ENCODE data around the gene NSL1. TPM values are rescaled to one million over a fixed set of nuclear protein-coding genes. Genes with fewer than 3 reads are reported as not detected.
"Not testable (repeated sequence)": the region's sequence is repeated elsewhere in the genome, so short reads cannot be mapped to it uniquely, and the experiment has no call there.

The NSL1 gene
- polyA plus RNA-seq, 2 donors, result 4.7 to 11.1 TPM

DNA sequence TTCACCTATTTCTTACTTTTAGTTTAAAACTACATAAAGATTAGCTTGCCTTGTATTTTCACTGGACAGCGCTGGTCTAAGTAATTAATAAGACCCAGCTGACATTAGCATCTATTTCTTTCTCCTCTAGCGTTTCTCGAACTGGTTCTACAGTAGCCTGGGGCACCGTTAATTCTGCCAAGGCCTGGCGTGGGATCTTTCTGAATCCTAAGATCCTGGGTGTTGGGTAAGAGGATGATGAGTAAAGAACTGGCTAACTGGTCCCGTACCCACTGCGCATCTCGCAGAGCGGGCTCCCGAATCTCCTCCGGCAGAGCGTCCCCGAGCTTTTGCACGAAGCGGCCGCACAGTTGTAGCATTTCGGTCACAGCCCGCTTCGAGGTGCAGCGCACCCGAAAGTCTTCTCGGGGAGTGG lies 309 bp downstream of the NSL1 start:
- peak overlapping the region; percentile 75 to 83 for H3K27ac ChIP-seq (ENCODE audit: low read depth in 2 of 2, low read length in 1 of 2)
- no peaks in the 10 kb centered on the region for H3K27me3 ChIP-seq (ENCODE audit: control insufficient read depth in 1 of 2, insufficient read depth in 2 of 2, low read length in 2 of 2)
- no peaks in the 10 kb centered on the region for H3K9me3 ChIP-seq (ENCODE audit: control insufficient read depth in 2 of 2, insufficient read depth in 1 of 2, low read depth in 1 of 2, low read length in 1 of 2)
- H3K4me1 ChIP-seq (ENCODE audit: control insufficient read depth in 2 of 2, insufficient read depth in 2 of 2, low read length in 1 of 2), result no peaks in the 10 kb centered on the region
- WGBS, 2 donors, result 0% methylated on average over 22 of the region's 22 CpGs
- peak overlapping the region; percentile 86 to 96 for H3K4me3 ChIP-seq (ENCODE audit: low read depth in 1 of 2, low read length in 2 of 2)
- H3K36me3 ChIP-seq (ENCODE audit: control insufficient read depth in 2 of 2, insufficient read depth in 2 of 2, low read length in 1 of 2), result no peaks in the 10 kb centered on the region

DNA sequence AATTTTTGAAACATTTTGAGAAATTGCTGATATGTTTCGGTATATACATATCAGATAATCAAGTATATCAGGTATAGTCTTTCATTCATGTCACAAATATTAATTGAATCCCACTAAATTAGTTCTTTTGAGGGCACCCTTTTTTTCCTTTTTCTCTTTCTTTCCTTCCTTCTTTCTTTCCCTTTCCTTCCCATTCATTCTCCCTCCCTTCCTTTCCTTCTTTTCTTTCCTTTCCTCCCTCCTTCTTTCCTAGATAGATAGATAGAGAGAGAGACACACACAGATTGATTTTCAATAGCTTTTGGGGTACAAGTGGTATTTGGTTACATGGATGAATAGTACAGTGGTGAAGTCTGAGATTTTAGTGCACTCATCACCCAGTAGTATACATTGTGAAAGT lies 5.7 kb downstream of the NSL1 start:
- Histone ChIP-seq H3K4me1 (ENCODE audit: control insufficient read depth in 2 of 2, insufficient read depth in 2 of 2, low read length in 1 of 2) (no peaks in the 10 kb centered on the region), H3K4me3 (ENCODE audit: low read depth in 1 of 2, low read length in 2 of 2) (no peak overlapping the region), H3K9me3 (ENCODE audit: control insufficient read depth in 2 of 2, insufficient read depth in 1 of 2, low read depth in 1 of 2, low read length in 1 of 2) (no peaks in the 10 kb centered on the region), H3K27me3 (ENCODE audit: control insufficient read depth in 1 of 2, insufficient read depth in 2 of 2, low read length in 2 of 2) (no peaks in the 10 kb centered on the region), H3K27ac (ENCODE audit: low read depth in 2 of 2, low read length in 1 of 2) (no peak overlapping the region), H3K36me3 (ENCODE audit: control insufficient read depth in 2 of 2, insufficient read depth in 2 of 2, low read length in 1 of 2) (no peaks in the 10 kb centered on the region)
- 100% methylated on average over 1 of the region's 1 CpG for WGBS, 2 donors

DNA sequence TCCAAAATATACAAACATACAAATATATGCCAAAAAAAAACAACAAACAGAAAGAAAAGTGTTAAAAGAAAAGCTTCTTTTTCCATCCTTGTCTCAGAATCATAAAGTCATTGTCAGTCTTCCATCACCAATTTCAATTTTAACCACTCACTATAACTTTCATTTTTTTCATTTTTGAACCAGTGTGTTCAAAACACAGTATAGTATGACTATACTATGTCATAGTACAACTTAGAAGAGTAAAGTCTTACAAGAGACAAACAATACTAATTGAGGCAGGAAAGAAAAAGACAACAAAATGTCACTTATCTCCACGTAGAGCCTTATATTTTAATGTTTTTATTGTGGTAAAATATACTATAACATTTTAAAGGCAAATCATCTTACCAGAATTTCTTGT lies 7.6 kb downstream of the NSL1 start:
- whole genome bisulfite sequencing, 2 donors, result 59 to 74% methylated on average over 1 of the region's 1 CpG
- Histone ChIP-seq H3K36me3 (ENCODE audit: control insufficient read depth in 2 of 2, insufficient read depth in 2 of 2, low read length in 1 of 2) (no peaks in the 10 kb centered on the region), H3K4me1 (ENCODE audit: control insufficient read depth in 2 of 2, insufficient read depth in 2 of 2, low read length in 1 of 2) (no peaks in the 10 kb centered on the region), H3K27ac (ENCODE audit: low read depth in 2 of 2, low read length in 1 of 2) (no peak overlapping the region), H3K9me3 (ENCODE audit: control insufficient read depth in 2 of 2, insufficient read depth in 1 of 2, low read depth in 1 of 2, low read length in 1 of 2) (no peaks in the 10 kb centered on the region), H3K4me3 (ENCODE audit: low read depth in 1 of 2, low read length in 2 of 2) (no peak overlapping the region), H3K27me3 (ENCODE audit: control insufficient read depth in 1 of 2, insufficient read depth in 2 of 2, low read length in 2 of 2) (no peaks in the 10 kb centered on the region)

DNA sequence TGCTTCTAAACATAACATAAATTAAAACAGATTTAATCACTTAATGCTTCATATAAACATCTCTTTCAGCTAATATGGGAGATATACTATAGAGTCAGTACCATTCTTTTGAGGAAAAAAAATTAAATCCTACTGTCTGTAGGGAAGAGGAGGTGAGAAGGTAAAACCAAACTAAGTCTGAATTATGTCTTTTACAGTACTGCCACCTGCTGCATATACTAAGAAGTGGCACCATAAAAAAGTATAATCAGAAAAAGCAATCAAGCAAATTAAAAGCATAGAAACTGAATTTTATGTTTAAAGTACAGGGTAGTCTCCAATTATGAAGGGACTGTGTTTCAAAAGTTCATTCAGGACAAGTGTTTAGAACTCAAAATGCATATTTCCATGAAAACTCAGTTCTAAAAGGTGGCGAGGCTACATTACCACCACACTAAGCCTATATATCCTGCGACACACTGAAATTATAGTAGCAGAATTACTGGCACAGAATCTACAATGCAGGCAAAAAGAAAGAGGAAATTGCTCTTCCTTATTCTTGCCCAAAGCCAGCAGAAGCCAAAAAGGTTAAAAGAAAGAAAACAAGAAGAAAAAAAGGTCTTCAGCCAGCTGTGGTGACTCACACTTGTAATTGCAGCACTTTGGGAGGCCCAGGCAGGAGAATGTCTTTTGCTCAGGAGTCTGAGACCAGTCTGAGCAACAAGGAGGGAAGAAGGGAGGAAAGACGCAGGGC lies 9.0 kb downstream of the NSL1 start:
- H3K4me3 ChIP-seq (ENCODE audit: low read depth in 1 of 2, low read length in 2 of 2), result no peak overlapping the region
- H3K4me1 ChIP-seq (ENCODE audit: control insufficient read depth in 2 of 2, insufficient read depth in 2 of 2, low read length in 1 of 2), result no peaks in the 10 kb centered on the region
- H3K27ac ChIP-seq (ENCODE audit: low read depth in 2 of 2, low read length in 1 of 2), result no peak overlapping the region
- no peaks in the 10 kb centered on the region for H3K36me3 ChIP-seq (ENCODE audit: control insufficient read depth in 2 of 2, insufficient read depth in 2 of 2, low read length in 1 of 2)
- H3K9me3 ChIP-seq (ENCODE audit: control insufficient read depth in 2 of 2, insufficient read depth in 1 of 2, low read depth in 1 of 2, low read length in 1 of 2), result no peaks in the 10 kb centered on the region
- 89 to 93% methylated on average over 3 of the region's 3 CpGs for WGBS, 2 donors
- no peaks in the 10 kb centered on the region for H3K27me3 ChIP-seq (ENCODE audit: control insufficient read depth in 1 of 2, insufficient read depth in 2 of 2, low read length in 2 of 2)

DNA sequence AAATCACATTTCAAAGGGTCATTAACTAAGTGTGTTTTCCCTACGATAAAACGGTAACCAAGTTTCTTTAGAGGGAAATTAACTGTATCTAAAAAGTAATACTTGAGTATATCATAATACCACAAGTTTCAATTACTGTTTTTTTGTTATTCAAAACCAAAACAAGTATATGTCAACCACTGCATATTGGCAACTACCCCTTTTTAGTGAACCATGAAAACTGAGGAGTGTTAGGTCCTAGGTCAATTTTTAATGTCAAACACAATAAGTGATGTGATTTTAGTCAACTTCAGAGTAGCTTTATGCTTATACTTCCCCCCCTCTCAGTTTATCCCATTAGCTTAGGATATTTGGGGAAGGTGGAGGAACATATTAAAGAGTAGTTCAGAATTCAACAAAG lies 10.4 kb downstream of the NSL1 start:
- Histone ChIP-seq H3K9me3 (ENCODE audit: control insufficient read depth in 2 of 2, insufficient read depth in 1 of 2, low read depth in 1 of 2, low read length in 1 of 2) (no peaks in the 10 kb centered on the region), H3K27me3 (ENCODE audit: control insufficient read depth in 1 of 2, insufficient read depth in 2 of 2, low read length in 2 of 2) (no peaks in the 10 kb centered on the region), H3K36me3 (ENCODE audit: control insufficient read depth in 2 of 2, insufficient read depth in 2 of 2, low read length in 1 of 2) (no peaks in the 10 kb centered on the region), H3K4me3 (ENCODE audit: low read depth in 1 of 2, low read length in 2 of 2) (no peak overlapping the region), H3K4me1 (ENCODE audit: control insufficient read depth in 2 of 2, insufficient read depth in 2 of 2, low read length in 1 of 2) (no peaks in the 10 kb centered on the region), H3K27ac (ENCODE audit: low read depth in 2 of 2, low read length in 1 of 2) (no peak overlapping the region)
- WGBS, 2 donors, result 84 to 93% methylated on average over 2 of the region's 2 CpGs

DNA sequence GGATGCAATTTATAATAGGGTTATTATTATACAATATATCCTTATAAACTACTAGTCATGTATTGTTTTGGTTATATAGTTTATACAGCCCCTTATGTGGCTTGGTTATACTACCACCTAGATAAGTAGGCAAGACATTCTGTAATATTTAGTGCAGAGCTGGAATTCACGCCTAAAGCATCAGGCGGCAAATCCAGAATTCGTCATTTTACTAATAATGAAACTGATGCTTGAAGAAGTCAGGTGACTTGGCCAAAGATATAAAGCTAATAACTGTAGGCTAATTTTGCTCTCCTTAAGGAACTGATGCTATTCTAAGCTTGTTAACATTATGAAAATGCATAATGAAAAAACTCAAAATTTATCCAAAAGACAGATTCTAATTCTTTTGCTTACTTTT lies 10.8 kb downstream of the NSL1 start:
- H3K27ac ChIP-seq (ENCODE audit: low read depth in 2 of 2, low read length in 1 of 2), result no peak overlapping the region
- H3K27me3 ChIP-seq (ENCODE audit: control insufficient read depth in 1 of 2, insufficient read depth in 2 of 2, low read length in 2 of 2), result no peaks in the 10 kb centered on the region
- 90 to 94% methylated on average over 3 of the region's 3 CpGs for WGBS, 2 donors
- H3K9me3 ChIP-seq (ENCODE audit: control insufficient read depth in 2 of 2, insufficient read depth in 1 of 2, low read depth in 1 of 2, low read length in 1 of 2), result no peaks in the 10 kb centered on the region
- no peaks in the 10 kb centered on the region for H3K36me3 ChIP-seq (ENCODE audit: control insufficient read depth in 2 of 2, insufficient read depth in 2 of 2, low read length in 1 of 2)
- H3K4me3 ChIP-seq (ENCODE audit: low read depth in 1 of 2, low read length in 2 of 2), result no peak overlapping the region
- no peaks in the 10 kb centered on the region for H3K4me1 ChIP-seq (ENCODE audit: control insufficient read depth in 2 of 2, insufficient read depth in 2 of 2, low read length in 1 of 2)

DNA sequence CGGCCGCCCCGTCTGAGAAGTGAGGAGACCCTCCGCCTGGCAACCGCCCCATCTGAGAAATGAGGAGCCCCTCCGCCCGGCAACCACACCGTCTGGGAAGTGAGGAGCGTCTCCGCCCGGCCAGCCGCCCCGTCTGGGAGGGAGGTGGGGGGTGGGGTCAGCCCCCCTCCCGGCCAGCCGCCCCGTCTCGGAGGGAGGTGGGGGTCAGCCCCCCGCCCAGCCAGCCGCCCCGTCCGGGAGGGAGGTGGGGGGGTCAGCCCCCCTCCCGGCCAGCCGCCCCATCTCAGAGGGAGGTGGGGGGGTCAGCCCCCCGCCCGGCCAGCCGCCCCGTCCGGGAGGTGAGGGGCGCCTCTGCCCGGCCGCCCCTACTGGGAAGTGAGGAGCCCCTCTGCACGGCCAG lies 12.5 kb downstream of the NSL1 start:
- not testable (repeated sequence) for H3K36me3 ChIP-seq (ENCODE audit: control insufficient read depth in 2 of 2, insufficient read depth in 2 of 2, low read length in 1 of 2); H3K27me3 ChIP-seq (ENCODE audit: control insufficient read depth in 1 of 2, insufficient read depth in 2 of 2, low read length in 2 of 2); H3K27ac ChIP-seq (ENCODE audit: low read depth in 2 of 2, low read length in 1 of 2); H3K9me3 ChIP-seq (ENCODE audit: control insufficient read depth in 2 of 2, insufficient read depth in 1 of 2, low read depth in 1 of 2, low read length in 1 of 2); H3K4me1 ChIP-seq (ENCODE audit: control insufficient read depth in 2 of 2, insufficient read depth in 2 of 2, low read length in 1 of 2); H3K4me3 ChIP-seq (ENCODE audit: low read depth in 1 of 2, low read length in 2 of 2)
- 96% methylated on average over 20 to 32 of the region's 32 CpGs for WGBS, 2 donors

DNA sequence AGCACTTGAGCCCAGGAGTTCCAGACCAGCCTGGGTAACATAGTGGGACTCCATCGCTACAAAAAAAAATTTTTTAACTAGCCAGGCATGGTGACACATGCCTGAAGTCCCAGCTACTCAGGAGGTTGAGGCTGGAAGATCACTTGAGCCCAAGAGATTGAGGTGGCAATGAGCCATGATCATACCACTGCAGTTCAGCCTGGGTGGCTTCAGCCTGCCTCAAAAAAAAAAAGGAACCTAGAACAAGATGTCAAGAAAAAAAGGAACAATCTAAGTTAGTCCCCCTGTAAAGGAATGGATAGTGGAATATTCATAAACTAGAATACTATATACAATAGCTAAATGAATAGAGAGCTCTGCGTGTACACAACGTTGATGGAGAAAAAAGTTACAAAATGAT lies 14.4 kb downstream of the NSL1 start:
- 93 to 94% methylated on average over 3 of the region's 3 CpGs for WGBS, 2 donors

DNA sequence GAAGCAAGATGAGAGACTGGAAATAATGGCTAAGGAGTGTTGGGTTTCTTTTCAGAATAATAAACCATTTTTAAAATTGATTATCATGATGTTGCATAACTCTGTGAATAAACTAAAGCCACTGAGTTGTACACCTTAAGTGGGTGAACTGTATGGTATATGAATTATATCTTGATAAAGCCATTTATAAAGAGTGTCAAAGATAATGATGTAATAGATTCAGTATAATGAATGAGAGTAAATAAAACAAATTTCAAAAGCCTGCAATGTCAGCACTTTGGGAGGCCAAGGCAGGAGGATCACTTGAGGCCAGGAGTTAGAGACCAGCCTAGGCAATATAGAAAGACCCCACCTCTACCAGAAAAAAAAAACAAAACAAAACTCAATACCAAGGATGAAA lies 16.3 kb downstream of the NSL1 start:
- no peaks in the 10 kb centered on the region for H3K9me3 ChIP-seq (ENCODE audit: control insufficient read depth in 2 of 2, insufficient read depth in 1 of 2, low read depth in 1 of 2, low read length in 1 of 2)
- no peak overlapping the region for H3K27ac ChIP-seq (ENCODE audit: low read depth in 2 of 2, low read length in 1 of 2)

More for the DNA sequence above, 14.4 kb downstream of the NSL1 start:
- Histone ChIP-seq H3K36me3 (ENCODE audit: control insufficient read depth in 2 of 2, insufficient read depth in 2 of 2, low read length in 1 of 2) (no peaks in the 10 kb centered on the region), H3K4me3 (ENCODE audit: low read depth in 1 of 2, low read length in 2 of 2) (no peak overlapping the region), H3K4me1 (ENCODE audit: control insufficient read depth in 2 of 2, insufficient read depth in 2 of 2, low read length in 1 of 2) (no peaks in the 10 kb centered on the region), H3K9me3 (ENCODE audit: control insufficient read depth in 2 of 2, insufficient read depth in 1 of 2, low read depth in 1 of 2, low read length in 1 of 2) (no peaks in the 10 kb centered on the region), H3K27ac (ENCODE audit: low read depth in 2 of 2, low read length in 1 of 2) (no peak overlapping the region), H3K27me3 (ENCODE audit: control insufficient read depth in 1 of 2, insufficient read depth in 2 of 2, low read length in 2 of 2) (no peaks in the 10 kb centered on the region)

DNA sequence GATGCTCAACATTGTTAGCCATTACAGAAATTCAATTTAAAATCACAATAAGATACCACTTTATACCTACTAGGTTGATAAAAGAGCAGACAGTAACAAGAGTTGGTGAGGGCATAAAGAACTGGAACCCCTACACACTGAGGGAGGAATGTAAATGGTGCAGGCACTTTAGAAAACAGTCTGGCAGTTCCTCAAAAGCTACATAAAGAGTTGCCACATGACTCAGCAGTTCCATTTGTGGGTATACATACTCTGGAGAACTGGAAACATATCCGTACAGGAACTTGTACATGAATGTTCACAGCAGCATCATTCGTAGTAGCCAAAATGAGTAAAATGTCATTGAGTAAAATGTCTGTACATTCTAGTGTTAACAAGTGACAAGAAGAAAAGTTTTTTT lies 17.0 kb downstream of the NSL1 start:
- Histone ChIP-seq H3K4me3 (ENCODE audit: low read depth in 1 of 2, low read length in 2 of 2) (no peak overlapping the region), H3K27ac (ENCODE audit: low read depth in 2 of 2, low read length in 1 of 2) (no peak overlapping the region), H3K36me3 (ENCODE audit: control insufficient read depth in 2 of 2, insufficient read depth in 2 of 2, low read length in 1 of 2) (no peaks in the 10 kb centered on the region), H3K27me3 (ENCODE audit: control insufficient read depth in 1 of 2, insufficient read depth in 2 of 2, low read length in 2 of 2) (no peaks in the 10 kb centered on the region), H3K4me1 (ENCODE audit: control insufficient read depth in 2 of 2, insufficient read depth in 2 of 2, low read length in 1 of 2) (no peaks in the 10 kb centered on the region), H3K9me3 (ENCODE audit: control insufficient read depth in 2 of 2, insufficient read depth in 1 of 2, low read depth in 1 of 2, low read length in 1 of 2) (no peaks in the 10 kb centered on the region)
- 60 to 63% methylated on average over 2 of the region's 2 CpGs for WGBS, 2 donors

More for the DNA sequence above, 16.3 kb downstream of the NSL1 start:
- H3K36me3 ChIP-seq (ENCODE audit: control insufficient read depth in 2 of 2, insufficient read depth in 2 of 2, low read length in 1 of 2), result no peaks in the 10 kb centered on the region
- H3K4me1 ChIP-seq (ENCODE audit: control insufficient read depth in 2 of 2, insufficient read depth in 2 of 2, low read length in 1 of 2), result no peaks in the 10 kb centered on the region
- no peaks in the 10 kb centered on the region for H3K27me3 ChIP-seq (ENCODE audit: control insufficient read depth in 1 of 2, insufficient read depth in 2 of 2, low read length in 2 of 2)
- no peak overlapping the region for H3K4me3 ChIP-seq (ENCODE audit: low read depth in 1 of 2, low read length in 2 of 2)

Data from esophagus (tissue), 2 donors.